Activated naive CD8-positive, alpha-beta T cell treated with anti-CD3 and anti-CD28 coated beads, Interleukin-2, amount 10 ng/mL, durations not matched to agents 7 days and 5 days (primary cell): ENCODE measurements around the gene INO80B. TPM values are rescaled to one million over a fixed set of nuclear protein-coding genes. Genes with fewer than 3 reads are reported as not detected.
A peak's percentile ranks its signal among the peaks of the same experiment; 100 is the strongest.

Experiments
- ATAC-seq: fragments of 150-1000 bp; cut with Tn5 transposase; one replicate; pipeline ENCODE4 v1.10.0; 2021; ENCODE audit warnings: low read depth, moderate library complexity
- POLR2A ChIA-PET: fragments of 350-600 bp; sonication (Branson Sonifier 250); formaldehyde crosslinking; loops from one replicate; lab custom pipeline; 2021; ENCODE audit warnings: antibody characterized with exemption; lab: Charles Lee
- DNase-seq: peaks from one replicate; pipeline ENCODE4 v3.0.0; 2021
- H3K27ac Mint-ChIP-seq: one replicate; pipeline ENCODE4 v1.8.0; 2022; ENCODE audit warnings: mild to moderate bottlenecking, mixed read lengths
- H3K27me3 Mint-ChIP-seq: one replicate; pipeline ENCODE4 v1.8.0; 2022; ENCODE audit warnings: mild to moderate bottlenecking, moderate library complexity, mixed read lengths
- H3K36me3 Mint-ChIP-seq: one replicate; pipeline ENCODE4 v1.8.0; 2021; ENCODE audit warnings: mild to moderate bottlenecking, mixed read lengths
- H3K4me1 Mint-ChIP-seq: one replicate; pipeline ENCODE4 v1.8.0; 2021; ENCODE audit warnings: mixed read lengths
- H3K4me3 Mint-ChIP-seq: one replicate; pipeline ENCODE4 v1.8.0; 2022; ENCODE audit warnings: mild to moderate bottlenecking, moderate library complexity, mixed read lengths
- H3K9me3 Mint-ChIP-seq: one replicate; pipeline ENCODE4 v1.8.0; 2021; ENCODE audit warnings: mixed read lengths
- total RNA-seq, 2 experiments: library from RNA; stranded (reverse); gene quantifications; one replicate each; pipeline ENCODE4 v1.2.3, GENCODE V29; 2021

Gene INO80B
- total RNA-seq, 2 experiments from 2014 or later, result 46.8 to 51.4 TPM

GRCh38 chr2:74496997-74497776, 42.3 kb downstream of the INO80B start:
- H3K36me3 Mint-ChIP-seq, result peaks cover 6% of the 10 kb centered on the region
- DNase-seq, result no peak
- H3K9me3 Mint-ChIP-seq, result no peaks in the 10 kb centered on the region
- H3K4me1 Mint-ChIP-seq, result peaks cover 23% of the 10 kb centered on the region
- ATAC-seq, result no peak
- H3K27me3 Mint-ChIP-seq, result peaks cover 47% of the 10 kb centered on the region
- POLR2A ChIA-PET, result interaction anchor here (1.2 to 3.2 kb wide), 4 partner anchors 10 to 33 kb away, joined by 4 to 12 read pairs (median 8); partner anchors contain the start of genes AUP1, CCDC142, HTRA2 and PCGF1
- peak overlapping the region; percentile 87 for H3K4me3 Mint-ChIP-seq
- H3K27ac Mint-ChIP-seq, result no peak overlapping the region

- DNase-seq (peak; percentile 64), ATAC-seq (peak; percentile 41)
- H3K27me3 Mint-ChIP-seq, result peaks cover 54% of the 10 kb centered on the region
- peaks cover 3% of the 10 kb centered on the region for H3K36me3 Mint-ChIP-seq
- no peaks in the 10 kb centered on the region for H3K9me3 Mint-ChIP-seq
- H3K4me3 Mint-ChIP-seq, result peak overlapping the region; percentile 87
- H3K4me1 Mint-ChIP-seq, result peaks cover 24% of the 10 kb centered on the region
- H3K27ac Mint-ChIP-seq, result peak overlapping the region; percentile 42
- POLR2A ChIA-PET, result interaction anchor here (1.2 to 3.2 kb wide), 4 partner anchors 9 to 32 kb away, joined by 4 to 12 read pairs (median 8); partner anchors contain the start of genes AUP1, CCDC142, HTRA2 and PCGF1
These were observed 43.1 kb downstream of the INO80B start for GRCh38 chr2:74497777-74498499.

- Mint-ChIP-seq H3K9me3 (no peaks in the 10 kb centered on the region), H3K27ac (peak overlapping the region; percentile 42), H3K4me1 (peaks cover 26% of the 10 kb centered on the region), H3K27me3 (peaks cover 54% of the 10 kb centered on the region), H3K4me3 (peak overlapping the region; percentile 87), H3K36me3 (peaks cover 2% of the 10 kb centered on the region)
- peak; percentile 61 for DNase-seq
- POLR2A ChIA-PET, result interaction anchor here (1.2 to 3.2 kb wide), 5 partner anchors 8 to 31 kb away, joined by 4 to 12 read pairs (median 8); partner anchors contain the start of genes AUP1, CCDC142, HTRA2 and PCGF1
- peak; percentile 40 for ATAC-seq
These were observed 43.8 kb downstream of the INO80B start for GRCh38 chr2:74498500-74499266.

- Mint-ChIP-seq H3K4me3 (peak within 1 kb of the TSS; percentile 87), H3K27ac (peak within 1 kb of the TSS; percentile 42), H3K36me3 (peaks cover 2% of the 10 kb centered on the region), H3K9me3 (no peaks in the 10 kb centered on the region), H3K27me3 (peaks cover 54% of the 10 kb centered on the region), H3K4me1 (peaks cover 27% of the 10 kb centered on the region)
- POLR2A ChIA-PET, result interaction anchor here (0.7 to 3.2 kb wide), 4 partner anchors 16 to 30 kb away, joined by 3 to 12 read pairs (median 6); partner anchors contain the start of genes AUP1, CCDC142, HTRA2 and TTC31
- DNase-seq (peak; percentile 46), ATAC-seq (peak; percentile 12)
These were observed 44.5 kb downstream of the INO80B start, which contains the start of gene LBX2 for GRCh38 chr2:74499267-74499939. TSS of gene LBX2 (minus strand) at chr2:74499603. CDS start at chr2:74499537, 66 bp downstream.

- Mint-ChIP-seq H3K4me1 (peaks cover 32% of the 10 kb centered on the region), H3K4me3 (peak overlapping the region; percentile 25), H3K27me3 (peaks cover 54% of the 10 kb centered on the region), H3K36me3 (peaks cover 8% of the 10 kb centered on the region), H3K9me3 (no peaks in the 10 kb centered on the region), H3K27ac (no peak overlapping the region)
- POLR2A ChIA-PET, result interaction anchor here (0.7 to 3.2 kb wide), 7 partner anchors 12 to 86 kb away, joined by 3 to 12 read pairs (median 4); partner anchors contain the start of genes AUP1, CCDC142, HTRA2 and TTC31
- DNase-seq, result no peak
- no peak for ATAC-seq
These were observed 45.2 kb downstream of the INO80B start for GRCh38 chr2:74499940-74500577.

- Mint-ChIP-seq H3K4me3 (no peak overlapping the region), H3K9me3 (no peaks in the 10 kb centered on the region), H3K27me3 (peaks cover 54% of the 10 kb centered on the region), H3K27ac (no peak overlapping the region), H3K36me3 (peaks cover 9% of the 10 kb centered on the region), H3K4me1 (peaks cover 36% of the 10 kb centered on the region)
- DNase-seq, result no peak
- POLR2A ChIA-PET, result interaction anchor here (0.8 to 3.2 kb wide), 5 partner anchors 12 to 85 kb away, joined by 4 to 12 read pairs (median 4); partner anchors contain the start of genes AUP1, CCDC142, HTRA2 and TTC31
- no peak for ATAC-seq
These were observed 45.7 kb downstream of the INO80B start for GRCh38 chr2:74500578-74500946.

- H3K27me3 Mint-ChIP-seq, result peaks cover 54% of the 10 kb centered on the region
- POLR2A ChIA-PET, result interaction anchor here (1.1 to 1.8 kb wide), 4 partner anchors 11 to 110 kb away, joined by 3 to 8 read pairs (median 4); partner anchors contain the start of genes AUP1 and HTRA2
- DNase-seq, result no peak
- H3K36me3 Mint-ChIP-seq, result peaks cover 10% of the 10 kb centered on the region
- no peak for ATAC-seq
- H3K9me3 Mint-ChIP-seq, result no peaks in the 10 kb centered on the region
- peaks cover 41% of the 10 kb centered on the region for H3K4me1 Mint-ChIP-seq
- H3K4me3 Mint-ChIP-seq, result peak overlapping the region; percentile 79
- no peak overlapping the region for H3K27ac Mint-ChIP-seq
These were observed 46.6 kb downstream of the INO80B start for GRCh38 chr2:74501335-74502071.

- no peak for ATAC-seq
- Mint-ChIP-seq H3K4me1 (peaks cover 44% of the 10 kb centered on the region), H3K27me3 (peaks cover 52% of the 10 kb centered on the region), H3K9me3 (no peaks in the 10 kb centered on the region), H3K36me3 (peaks cover 13% of the 10 kb centered on the region), H3K4me3 (peak overlapping the region; percentile 79), H3K27ac (peak overlapping the region; percentile 20)
- DNase-seq, result no peak
- POLR2A ChIA-PET, result interaction anchor here (1.2 to 2.2 kb wide), 3 partner anchors 20 to 111 kb away, joined by 3 to 14 read pairs (median 8); partner anchors contain the start of genes AUP1, CCDC142, HTRA2 and TTC31
These were observed 47.3 kb downstream of the INO80B start for GRCh38 chr2:74502147-74502719.

- DNase-seq (peak; percentile 76), ATAC-seq (peak; percentile 28)
- peaks cover 46% of the 10 kb centered on the region for H3K27me3 Mint-ChIP-seq
- peaks cover 40% of the 10 kb centered on the region for H3K4me1 Mint-ChIP-seq
- POLR2A ChIA-PET, result interaction anchor here (0.9 to 2.2 kb wide), 5 partner anchors 12 to 45 kb away, joined by 3 to 14 read pairs (median 5); partner anchors contain the start of genes CCDC142, MRPL53, TLX2 and TTC31
- H3K36me3 Mint-ChIP-seq, result peaks cover 14% of the 10 kb centered on the region
- peak overlapping the region; percentile 79 for H3K4me3 Mint-ChIP-seq
- peak overlapping the region; percentile 20 for H3K27ac Mint-ChIP-seq
- H3K9me3 Mint-ChIP-seq, result no peaks in the 10 kb centered on the region
These were observed 48.0 kb downstream of the INO80B start for GRCh38 chr2:74502720-74503505.
